Right lobe of liver (tissue), 4 donors: ENCODE measurements around the gene NKX2-2.

Experiments
- POLR2A ChIP-seq: fragments of 450-650 bp; IDR thresholded peaks from one replicate; pipeline ENCODE4 v1.6.1; 2017; ENCODE audit warnings: antibody characterized with exemption, mild to moderate bottlenecking
- TF ChIP-seq, protein P1 (sequence below), 4 donors: fragments of 200-600 bp in 3 of 4; fragments of 450-650 bp in 1 of 4; IDR thresholded peaks; one replicate each; pipeline versions ENCODE4 v1.5.1 to v1.8.0; 2016 to 2022; ENCODE audit warnings: antibody characterized with exemption in 4 of 4, mild to moderate bottlenecking in 2 of 4
- donor health status: DM: no; HTN: no; CAD: no.
- donor health status: DM: no; HTN: no; CAD: no.
- donor health status: DM: no; HTN: yes; CAD: no.

GRCh38 chr20:21557241-21558020 is 43.6 kb upstream of the NKX2-2 start:
- TF ChIP-seq, protein P1, sequence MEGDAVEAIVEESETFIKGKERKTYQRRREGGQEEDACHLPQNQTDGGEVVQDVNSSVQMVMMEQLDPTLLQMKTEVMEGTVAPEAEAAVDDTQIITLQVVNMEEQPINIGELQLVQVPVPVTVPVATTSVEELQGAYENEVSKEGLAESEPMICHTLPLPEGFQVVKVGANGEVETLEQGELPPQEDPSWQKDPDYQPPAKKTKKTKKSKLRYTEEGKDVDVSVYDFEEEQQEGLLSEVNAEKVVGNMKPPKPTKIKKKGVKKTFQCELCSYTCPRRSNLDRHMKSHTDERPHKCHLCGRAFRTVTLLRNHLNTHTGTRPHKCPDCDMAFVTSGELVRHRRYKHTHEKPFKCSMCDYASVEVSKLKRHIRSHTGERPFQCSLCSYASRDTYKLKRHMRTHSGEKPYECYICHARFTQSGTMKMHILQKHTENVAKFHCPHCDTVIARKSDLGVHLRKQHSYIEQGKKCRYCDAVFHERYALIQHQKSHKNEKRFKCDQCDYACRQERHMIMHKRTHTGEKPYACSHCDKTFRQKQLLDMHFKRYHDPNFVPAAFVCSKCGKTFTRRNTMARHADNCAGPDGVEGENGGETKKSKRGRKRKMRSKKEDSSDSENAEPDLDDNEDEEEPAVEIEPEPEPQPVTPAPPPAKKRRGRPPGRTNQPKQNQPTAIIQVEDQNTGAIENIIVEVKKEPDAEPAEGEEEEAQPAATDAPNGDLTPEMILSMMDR (IDR thresholded peaks at IDR 0.05) = no peak
- TF ChIP-seq POLR2A = no peak
